ENCODE data around the gene ABLIM1.

GRCh38 chr10:114664127-114664526, 6.1 kb upstream of the ABLIM1 start:
- TF ChIP-seq EZH2phosphoT487 (IDR thresholded peaks at IDR 0.05) (no peak), CTCF (IDR thresholded peaks at IDR 0.05) (no peak), EZH2 (IDR thresholded peaks at IDR 0.05) (no peak)

Data from neural progenitor cell (in vitro differentiated cells).